ENCODE results near the gene EP300.

The EP300 gene

DNA sequence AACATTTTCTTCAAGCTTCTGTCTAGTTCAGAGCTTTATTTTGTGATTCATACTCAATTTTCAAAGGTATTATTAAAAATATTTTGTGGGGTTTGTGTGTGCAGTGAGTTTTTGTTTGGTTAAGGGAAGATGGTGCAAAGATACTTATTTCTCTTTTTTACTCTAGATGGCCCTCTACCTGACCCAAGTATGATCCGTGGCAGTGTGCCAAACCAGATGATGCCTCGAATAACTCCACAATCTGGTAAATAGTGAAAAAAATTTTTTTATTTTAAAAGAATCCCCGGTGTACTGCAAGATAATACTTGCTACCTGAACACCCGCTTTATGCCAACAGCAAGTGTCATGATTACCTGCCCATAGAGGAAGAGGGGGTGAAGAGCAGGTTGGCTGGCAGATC is 54.2 kb downstream of the EP300 start:
- no peak overlapping the region for H3K27ac ChIP-seq
- TF ChIP-seq, protein P1, sequence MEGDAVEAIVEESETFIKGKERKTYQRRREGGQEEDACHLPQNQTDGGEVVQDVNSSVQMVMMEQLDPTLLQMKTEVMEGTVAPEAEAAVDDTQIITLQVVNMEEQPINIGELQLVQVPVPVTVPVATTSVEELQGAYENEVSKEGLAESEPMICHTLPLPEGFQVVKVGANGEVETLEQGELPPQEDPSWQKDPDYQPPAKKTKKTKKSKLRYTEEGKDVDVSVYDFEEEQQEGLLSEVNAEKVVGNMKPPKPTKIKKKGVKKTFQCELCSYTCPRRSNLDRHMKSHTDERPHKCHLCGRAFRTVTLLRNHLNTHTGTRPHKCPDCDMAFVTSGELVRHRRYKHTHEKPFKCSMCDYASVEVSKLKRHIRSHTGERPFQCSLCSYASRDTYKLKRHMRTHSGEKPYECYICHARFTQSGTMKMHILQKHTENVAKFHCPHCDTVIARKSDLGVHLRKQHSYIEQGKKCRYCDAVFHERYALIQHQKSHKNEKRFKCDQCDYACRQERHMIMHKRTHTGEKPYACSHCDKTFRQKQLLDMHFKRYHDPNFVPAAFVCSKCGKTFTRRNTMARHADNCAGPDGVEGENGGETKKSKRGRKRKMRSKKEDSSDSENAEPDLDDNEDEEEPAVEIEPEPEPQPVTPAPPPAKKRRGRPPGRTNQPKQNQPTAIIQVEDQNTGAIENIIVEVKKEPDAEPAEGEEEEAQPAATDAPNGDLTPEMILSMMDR (conservative IDR thresholded peaks at IDR 0.05) = no peak

DNA sequence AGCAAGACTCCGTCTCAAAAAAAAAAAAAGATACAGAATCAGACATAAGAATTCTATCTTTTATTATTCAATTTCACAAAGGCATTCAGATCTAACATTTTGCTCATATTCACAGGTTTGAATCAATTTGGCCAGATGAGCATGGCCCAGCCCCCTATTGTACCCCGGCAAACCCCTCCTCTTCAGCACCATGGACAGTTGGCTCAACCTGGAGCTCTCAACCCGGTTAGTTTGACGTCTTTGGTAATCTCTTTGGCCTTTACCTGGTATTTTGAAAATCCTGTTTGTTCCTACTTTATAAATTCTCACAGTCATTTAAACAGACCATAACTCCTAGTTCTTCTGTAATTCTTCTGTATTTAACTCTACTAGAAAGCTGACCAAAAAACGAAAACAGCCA is 55.3 kb downstream of the EP300 start:
- H3K27ac ChIP-seq = no peak overlapping the region
- TF ChIP-seq, protein P1 (conservative IDR thresholded peaks at IDR 0.05) = no peak

DNA sequence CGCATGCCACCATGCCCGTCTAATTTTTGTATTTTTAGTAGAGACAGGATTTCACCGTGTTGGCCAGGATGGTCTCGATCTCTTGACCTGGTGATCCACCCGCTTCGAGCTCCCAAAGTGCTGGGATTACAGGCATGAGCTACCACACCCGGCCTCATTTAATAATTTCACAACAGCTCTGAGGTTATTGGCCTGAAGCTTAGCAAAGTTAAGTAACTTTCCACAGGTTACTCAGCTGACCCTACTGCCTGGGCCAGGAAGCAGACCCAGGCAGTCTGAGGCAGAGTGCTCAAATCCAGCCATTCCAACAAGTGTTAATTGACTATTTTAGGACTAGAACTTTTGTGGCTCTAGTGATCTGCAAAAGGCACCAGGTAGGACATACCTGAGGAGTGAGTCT is 60.5 kb downstream of the EP300 start:
- TF ChIP-seq, protein P1 (conservative IDR thresholded peaks at IDR 0.05) = no peak
- H3K27ac ChIP-seq = no peak overlapping the region

DNA sequence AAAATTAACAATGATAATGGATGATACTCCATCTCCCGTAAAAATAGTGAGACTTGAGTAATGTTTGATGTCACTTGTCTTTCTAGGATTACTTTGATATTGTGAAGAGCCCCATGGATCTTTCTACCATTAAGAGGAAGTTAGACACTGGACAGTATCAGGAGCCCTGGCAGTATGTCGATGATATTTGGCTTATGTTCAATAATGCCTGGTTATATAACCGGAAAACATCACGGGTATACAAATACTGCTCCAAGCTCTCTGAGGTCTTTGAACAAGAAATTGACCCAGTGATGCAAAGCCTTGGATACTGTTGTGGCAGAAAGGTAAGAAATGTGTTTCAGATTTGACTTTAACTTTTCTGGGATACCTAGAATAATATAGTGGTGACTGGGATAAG is 64.7 kb downstream of the EP300 start:
- TF ChIP-seq, protein P1 (conservative IDR thresholded peaks at IDR 0.05) = no peak
- no peak overlapping the region; the same call in 1 of the 2 replicates for H3K27ac ChIP-seq

DNA sequence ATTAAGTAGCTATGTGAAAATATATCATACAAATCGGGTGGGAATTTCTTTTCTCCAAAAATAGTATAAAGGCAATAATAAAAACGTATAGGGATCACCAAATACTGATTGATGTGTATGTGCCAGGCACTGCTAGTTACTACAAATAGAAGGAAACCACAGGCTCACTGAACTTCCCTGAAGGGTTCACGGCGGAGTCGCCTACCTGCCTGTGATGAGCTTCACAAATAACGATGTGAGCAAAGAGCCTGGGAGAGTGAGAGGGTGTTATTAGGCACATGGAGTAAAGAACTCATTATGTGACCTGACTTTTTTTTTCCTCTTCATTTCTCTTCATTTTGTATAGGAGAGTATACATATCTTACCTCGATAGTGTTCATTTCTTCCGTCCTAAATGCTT is 76.8 kb downstream of the EP300 start:
- TF ChIP-seq, protein P1 (conservative IDR thresholded peaks at IDR 0.05) = no peak
- no peak overlapping the region for H3K27ac ChIP-seq

DNA sequence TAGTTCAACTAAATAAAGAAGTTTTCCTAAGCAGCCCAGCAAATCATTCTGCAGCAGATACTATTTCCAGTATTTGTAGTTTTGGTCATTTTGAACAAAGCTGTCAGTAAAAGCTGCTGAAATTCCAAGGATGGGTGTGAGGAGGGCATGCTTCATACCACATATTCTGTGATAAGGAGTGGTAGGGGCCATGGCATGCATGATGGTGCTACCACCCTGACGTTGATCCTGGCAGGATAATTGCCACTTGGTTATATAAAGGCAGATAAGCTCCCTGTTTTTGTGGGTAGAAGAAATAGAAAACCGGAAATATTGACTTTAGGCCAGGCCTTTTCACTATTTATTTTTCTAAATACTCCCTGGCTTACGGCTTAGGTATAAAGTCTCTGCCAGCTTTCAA is 79.6 kb downstream of the EP300 start:
- TF ChIP-seq, protein P1 (conservative IDR thresholded peaks at IDR 0.05) = no peak
- peak overlapping the region; percentile 23; the same call in 1 of the 2 replicates for H3K27ac ChIP-seq

DNA sequence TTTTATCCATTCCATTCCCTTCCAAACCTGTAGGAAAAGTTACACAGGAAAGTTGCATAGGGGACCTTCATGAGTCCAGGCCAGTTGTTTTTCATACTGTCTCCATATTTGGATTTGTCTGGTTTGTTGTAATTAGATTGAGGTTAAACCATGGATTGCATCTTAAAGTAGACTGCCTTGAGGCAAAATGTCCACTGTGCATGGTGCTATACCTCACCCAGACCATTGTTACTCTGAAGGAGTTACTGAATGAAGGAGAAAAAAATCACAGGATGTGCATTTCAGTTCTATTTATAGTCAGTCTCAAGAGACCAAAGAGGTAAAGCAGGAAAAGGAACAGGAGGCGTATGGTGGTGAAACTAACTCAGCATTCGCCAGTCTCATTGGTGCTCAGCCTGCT is 83.2 kb downstream of the EP300 start:
- no peak overlapping the region for H3K27ac ChIP-seq
- TF ChIP-seq, protein P1 (conservative IDR thresholded peaks at IDR 0.05) = no peak
